GM21381 (cell line): Measurements from ENCODE around the gene HNF1A.

Experiments
- ATAC-seq: cut with Tn5 transposase; IDR thresholded peaks from one replicate; pipeline ENCODE4 v1.9.1; 2021; ENCODE audit warnings: mild to moderate bottlenecking, moderate library complexity; ENCODE audit not compliant: unreplicated experiment

The HNF1A gene

GRCh38 chr12:120988234-120988633, 9.9 kb downstream of the HNF1A start:
- no peak for ATAC-seq

GRCh38 chr12:120988658-120989057, 10.3 kb downstream of the HNF1A start:
- no peak for ATAC-seq

GRCh38 chr12:120989687-120990086, 11.3 kb downstream of the HNF1A start:
- no peak for ATAC-seq

- no peak for ATAC-seq
Observed at GRCh38 chr12:120990487-120991055, 12.2 kb downstream of the HNF1A start.

GRCh38 chr12:120991965-120992364, 13.6 kb downstream of the HNF1A start:
- ATAC-seq: no peak

GRCh38 chr12:120992989-120993388, 14.6 kb downstream of the HNF1A start:
- no peak for ATAC-seq

GRCh38 chr12:120993496-120993895, 15.2 kb downstream of the HNF1A start:
- no peak for ATAC-seq

- no peak for ATAC-seq
Observed at GRCh38 chr12:120994059-120994458, 15.7 kb downstream of the HNF1A start.

GRCh38 chr12:120994589-120995337, 16.4 kb downstream of the HNF1A start:
- no peak for ATAC-seq

- ATAC-seq: no peak
Observed at GRCh38 chr12:120996133-120996746, 17.9 kb downstream of the HNF1A start.

- no peak for ATAC-seq
Observed at GRCh38 chr12:120997448-120997847, 19.1 kb downstream of the HNF1A start.

- no peak for ATAC-seq
Observed at GRCh38 chr12:120998435-120998834, 20.1 kb downstream of the HNF1A start.

GRCh38 chr12:120999191-121000120, 21.1 kb downstream of the HNF1A start:
- no peak for ATAC-seq

- ATAC-seq: no peak
Observed at GRCh38 chr12:121000530-121000929, 22.2 kb downstream of the HNF1A start.

- no peak for ATAC-seq
Observed at GRCh38 chr12:121001060-121001459, 22.7 kb downstream of the HNF1A start.

GRCh38 chr12:121001841-121002483, 23.6 kb downstream of the HNF1A start:
- ATAC-seq: no peak

- no peak for ATAC-seq
Observed at GRCh38 chr12:121003650-121004049, 25.3 kb downstream of the HNF1A start.

- no peak for ATAC-seq
Observed at GRCh38 chr12:121004253-121004815, 26.0 kb downstream of the HNF1A start.

GRCh38 chr12:121005346-121005815, 27.0 kb downstream of the HNF1A start:
- no peak for ATAC-seq
